GM18907 (cell line): ENCODE measurements around the gene SREBF2.
"Not testable (repeated sequence)": the region's sequence is repeated elsewhere in the genome, so short reads cannot be mapped to it uniquely, and the experiment has no call there.

ENCODE experiments used
- ATAC-seq: cut with Tn5 transposase; IDR thresholded peaks from one replicate; pipeline ENCODE4 v1.9.1; 2021; ENCODE audit warnings: mild to moderate bottlenecking, moderate library complexity; ENCODE audit not compliant: unreplicated experiment

The SREBF2 gene

GRCh38 chr22:41939981-41940831, 107.3 kb downstream of the SREBF2 start:
- ATAC-seq = peak; percentile 54

- ATAC-seq = peak; percentile 39
These were observed 108.2 kb downstream of the SREBF2 start for GRCh38 chr22:41940832-41941765.

- ATAC-seq = no peak
These were observed 110.8 kb downstream of the SREBF2 start for GRCh38 chr22:41943661-41944209.

- peak; percentile 74 for ATAC-seq
These were observed 113.9 kb downstream of the SREBF2 start, which contains the start of gene CENPM for GRCh38 chr22:41946629-41947423. TSS of gene CENPM (minus strand) at chr22:41947152. CDS start at chr22:41947076, 76 bp downstream.

GRCh38 chr22:41947424-41948080, 114.6 kb downstream of the SREBF2 start:
- ATAC-seq = no peak

- no peak for ATAC-seq
These were observed 115.2 kb downstream of the SREBF2 start for GRCh38 chr22:41948142-41948541.

GRCh38 chr22:41948928-41949296, 116.0 kb downstream of the SREBF2 start:
- ATAC-seq = not testable (repeated sequence)

- ATAC-seq = no peak
These were observed 116.5 kb downstream of the SREBF2 start for GRCh38 chr22:41949297-41949965.

GRCh38 chr22:41951898-41952474, 119.1 kb downstream of the SREBF2 start, which contains the start of gene SMIM45:
TSS of gene SMIM45 (plus strand) at chr22:41952150.
- ATAC-seq = no peak

GRCh38 chr22:41952713-41953112, 119.8 kb downstream of the SREBF2 start:
- ATAC-seq = no peak
